CD4-positive, alpha-beta T cell (primary cell): ENCODE data around the gene HMOX1. TPM values are rescaled to one million over a fixed set of nuclear protein-coding genes. Genes with fewer than 3 reads are reported as not detected.

Experiments used
- ATAC-seq: fragments of 200-7000 bp; cut with Tn5 transposase; one replicate; pipeline ENCODE4 v1.10.0; 2022; ENCODE audit warnings: mild to moderate bottlenecking; ENCODE audit not compliant: poor library complexity
- CTCF ChIA-PET: fragments of 350-600 bp; sonication (Branson Sonifier 250); formaldehyde crosslinking; loops from one replicate; lab custom pipeline; 2021; ENCODE audit warnings: antibody characterized with exemption, inconsistent platforms; lab: Charles Lee
- POLR2A ChIA-PET: fragments of 350-600 bp; sonication (Branson Sonifier 250); formaldehyde crosslinking; loops from one replicate; lab custom pipeline; 2021; ENCODE audit warnings: antibody characterized with exemption, inconsistent platforms; lab: Charles Lee
- DNase-seq, 14 experiments: peaks; one replicate each; pipeline ENCODE4 v3.0.0-alpha.2; 2013 to 2020; ENCODE audit warnings: mixed read lengths in 2 of 14
- H3K27ac ChIP-seq, 2 donors: one replicate each; pipeline versions ENCODE4 v1.5.1 to v1.7.0; 2013; ENCODE audit warnings: low read length in 2 of 2, low read depth in 1 of 2, mild to moderate bottlenecking in 1 of 2
- H3K27me3 ChIP-seq, 2 experiments: 1 replicate in 1 of 2; 2 replicates in 1 of 2; pipeline versions ENCODE4 v1.6.1 to v1.7.0; 2013; ENCODE audit warnings: low read length in 2 of 2, control low read depth in 1 of 2, mild to moderate bottlenecking in 1 of 2, moderate library complexity in 1 of 2; ENCODE audit not compliant: insufficient read depth in 2 of 2, control insufficient read depth in 1 of 2
- H3K36me3 ChIP-seq: one replicate; pipeline ENCODE4 v1.6.1; 2013; ENCODE audit warnings: low read length, control low read depth; ENCODE audit not compliant: insufficient read depth
- H3K4me1 ChIP-seq: one replicate; pipeline ENCODE4 v1.6.1; 2013; ENCODE audit warnings: low read length, control low read depth; ENCODE audit not compliant: insufficient read depth
- H3K4me3 ChIP-seq: one replicate; pipeline ENCODE4 v1.5.1; 2013; ENCODE audit warnings: mild to moderate bottlenecking, low read length, moderate library complexity
- H3K9me3 ChIP-seq, 2 experiments: 1 replicate in 1 of 2; 2 replicates in 1 of 2; pipeline versions ENCODE4 v1.6.1 to v1.7.0; 2013; ENCODE audit warnings: low read length in 2 of 2, mild to moderate bottlenecking in 2 of 2, control low read depth in 1 of 2, moderate library complexity in 1 of 2; ENCODE audit not compliant: control insufficient read depth in 1 of 2, insufficient read depth in 1 of 2
- H3K27ac Mint-ChIP-seq: one replicate; pipeline ENCODE4 v1.8.0; 2020; ENCODE audit warnings: mixed read lengths
- H3K27me3 Mint-ChIP-seq: one replicate; pipeline ENCODE4 v1.8.0; 2021; ENCODE audit warnings: mixed read lengths
- H3K36me3 Mint-ChIP-seq: one replicate; pipeline ENCODE4 v1.8.0; 2021; ENCODE audit warnings: low read depth, mixed read lengths
- H3K4me1 Mint-ChIP-seq: one replicate; pipeline ENCODE4 v1.8.0; 2021; ENCODE audit warnings: low read depth, mixed read lengths
- H3K4me3 Mint-ChIP-seq: one replicate; pipeline ENCODE4 v1.8.0; 2020; ENCODE audit warnings: mild to moderate bottlenecking, mixed read lengths
- H3K9me3 Mint-ChIP-seq: one replicate; pipeline ENCODE4 v1.8.0; 2020; ENCODE audit warnings: mixed read lengths
- intact Hi-C, 2 experiments: fragments of 100-400 bp; cut with DNase I in 1 of 2; cut with micrococcal nuclease in 1 of 2; formaldehyde crosslinking; loops; one replicate each; pipeline versions ENCODE4 v1.15.1 to v1.9.0; 2023 to 2025; cut with DNase I, micrococcal nuclease
- total RNA-seq, 174 experiments: library from RNA in 2 of 174; stranded (reverse) in 2 of 174; gene quantifications; one replicate each; pipeline ENCODE4 v1.2.3 and lab custom pipeline; 2021 to 2026
- TF ChIP-seq, protein P1 (sequence below): fragments of 200-600 bp; IDR thresholded peaks from one replicate; pipeline ENCODE4 v1.8.0; 2022; ENCODE audit warnings: antibody characterized with exemption, mild to moderate bottlenecking

HMOX1 gene
- total RNA-seq, 2 experiments from 2014 or later, result 1.1 to 1.5 TPM

DNA sequence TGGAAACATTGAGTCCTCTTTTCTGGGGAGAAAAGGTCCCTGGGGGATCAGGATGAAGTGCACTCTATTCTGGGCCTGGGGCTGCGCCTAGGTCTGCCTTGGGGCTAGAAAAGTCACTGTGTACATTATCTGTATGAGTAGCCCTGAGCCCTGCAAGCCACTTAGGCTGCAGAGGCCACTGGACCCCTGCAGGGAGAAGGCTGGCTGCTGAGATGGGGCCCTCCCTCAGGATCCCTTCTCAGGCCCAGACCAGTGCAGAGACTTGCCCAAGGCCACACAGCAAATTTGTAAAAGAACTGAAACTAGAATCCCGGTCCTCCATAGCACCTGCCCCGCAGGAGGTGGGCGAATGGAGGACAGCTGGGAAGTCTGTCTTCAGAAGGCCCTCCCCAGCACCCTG lies 26.8 kb upstream of the HMOX1 start:
- intact Hi-C loops, result loop anchor here in 1 of 2 experiments (5.0 kb wide), 2 partner anchors 43 to 868 kb away; no protein-coding TSS in a partner anchor

DNA sequence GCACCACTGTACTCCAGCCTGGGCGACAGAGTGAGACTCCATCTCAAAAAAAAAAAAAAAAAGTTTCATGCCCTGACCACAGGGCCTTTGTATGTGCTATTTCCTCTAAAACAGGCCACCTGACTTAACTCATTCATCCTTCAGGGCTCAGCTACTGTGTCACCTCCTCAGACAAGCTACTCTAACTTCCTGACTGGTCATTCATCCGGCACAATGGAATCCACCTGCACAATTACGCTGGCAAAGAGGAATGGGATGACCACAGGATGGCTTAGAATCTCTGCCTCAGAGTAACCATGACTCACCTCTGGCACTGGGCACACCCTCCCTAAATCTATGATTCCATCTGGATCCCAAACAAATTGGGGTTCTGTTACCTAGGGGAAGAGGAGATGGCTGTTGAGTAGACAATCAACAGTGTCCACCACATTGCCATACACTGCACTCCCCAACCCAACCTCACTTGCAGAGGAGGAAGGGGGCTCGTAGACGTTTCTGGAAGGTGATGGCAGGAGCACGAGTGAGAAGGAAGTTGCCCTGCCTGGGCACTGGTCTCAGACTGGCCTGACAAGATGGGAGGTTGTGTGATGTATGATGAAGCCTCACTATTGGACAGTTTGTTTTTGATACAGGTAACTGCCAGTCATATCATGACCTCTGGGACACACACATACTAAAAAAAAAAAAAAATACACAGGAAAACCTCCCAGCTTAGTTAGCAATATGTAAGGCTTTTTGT lies 22.8 kb upstream of the HMOX1 start:
- H3K4me3 Mint-ChIP-seq, result no peak overlapping the region
- H3K4me1 ChIP-seq, result peaks cover 5% of the 10 kb centered on the region
- DNase-seq, result no peak
- intact Hi-C loops, result no loop called here
- no peaks in the 10 kb centered on the region for H3K9me3 Mint-ChIP-seq
- no peak overlapping the region for H3K27ac Mint-ChIP-seq
- no peaks in the 10 kb centered on the region for H3K36me3 ChIP-seq
- POLR2A ChIA-PET, result no interaction called here
- H3K27me3 ChIP-seq, result no peaks in the 10 kb centered on the region
- H3K27ac ChIP-seq, result no peak overlapping the region
- ATAC-seq, result no peak
- H3K9me3 ChIP-seq, result no peaks in the 10 kb centered on the region
- TF ChIP-seq, protein P1, sequence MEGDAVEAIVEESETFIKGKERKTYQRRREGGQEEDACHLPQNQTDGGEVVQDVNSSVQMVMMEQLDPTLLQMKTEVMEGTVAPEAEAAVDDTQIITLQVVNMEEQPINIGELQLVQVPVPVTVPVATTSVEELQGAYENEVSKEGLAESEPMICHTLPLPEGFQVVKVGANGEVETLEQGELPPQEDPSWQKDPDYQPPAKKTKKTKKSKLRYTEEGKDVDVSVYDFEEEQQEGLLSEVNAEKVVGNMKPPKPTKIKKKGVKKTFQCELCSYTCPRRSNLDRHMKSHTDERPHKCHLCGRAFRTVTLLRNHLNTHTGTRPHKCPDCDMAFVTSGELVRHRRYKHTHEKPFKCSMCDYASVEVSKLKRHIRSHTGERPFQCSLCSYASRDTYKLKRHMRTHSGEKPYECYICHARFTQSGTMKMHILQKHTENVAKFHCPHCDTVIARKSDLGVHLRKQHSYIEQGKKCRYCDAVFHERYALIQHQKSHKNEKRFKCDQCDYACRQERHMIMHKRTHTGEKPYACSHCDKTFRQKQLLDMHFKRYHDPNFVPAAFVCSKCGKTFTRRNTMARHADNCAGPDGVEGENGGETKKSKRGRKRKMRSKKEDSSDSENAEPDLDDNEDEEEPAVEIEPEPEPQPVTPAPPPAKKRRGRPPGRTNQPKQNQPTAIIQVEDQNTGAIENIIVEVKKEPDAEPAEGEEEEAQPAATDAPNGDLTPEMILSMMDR, result no peak
- no peaks in the 10 kb centered on the region for H3K36me3 Mint-ChIP-seq
- H3K4me3 ChIP-seq, result no peak overlapping the region
- CTCF ChIA-PET, result interaction anchor here (0.6 kb wide), 1 partner anchor 22 kb away, joined by 3 read pairs; no protein-coding TSS in a partner anchor
- H3K27me3 Mint-ChIP-seq, result peaks cover 8% of the 10 kb centered on the region
- H3K4me1 Mint-ChIP-seq, result no peaks in the 10 kb centered on the region

More for the DNA sequence above, 26.8 kb upstream of the HMOX1 start:
- Histone ChIP-seq H3K27ac (no peak overlapping the region), H3K36me3 (no peaks in the 10 kb centered on the region), H3K4me1 (peaks cover 31% of the 10 kb centered on the region), H3K9me3 (no peaks in the 10 kb centered on the region), H3K27me3 (no peaks in the 10 kb centered on the region), H3K4me3 (no peak overlapping the region)
- Mint-ChIP-seq H3K27me3 (peaks cover 17% of the 10 kb centered on the region), H3K4me3 (no peak overlapping the region), H3K36me3 (no peaks in the 10 kb centered on the region), H3K4me1 (peaks cover 25% of the 10 kb centered on the region), H3K27ac (no peak overlapping the region), H3K9me3 (no peaks in the 10 kb centered on the region)
- no peak for ATAC-seq
- ChIA-PET CTCF (no interaction called here), POLR2A (no interaction called here)
- DNase-seq, result no peak
- TF ChIP-seq, protein P1, result no peak

- H3K27me3 ChIP-seq, result no peaks in the 10 kb centered on the region
- Mint-ChIP-seq H3K36me3 (no peaks in the 10 kb centered on the region), H3K4me3 (no peak overlapping the region), H3K4me1 (no peaks in the 10 kb centered on the region), H3K27ac (no peak overlapping the region), H3K9me3 (no peaks in the 10 kb centered on the region), H3K27me3 (peaks cover 11% of the 10 kb centered on the region)
- H3K4me1 ChIP-seq, result no peaks in the 10 kb centered on the region
- ATAC-seq (no peak), DNase-seq (no peak)
- no peaks in the 10 kb centered on the region for H3K36me3 ChIP-seq
- ChIA-PET CTCF (no interaction called here), POLR2A (interaction anchor here (0.9 kb wide), 1 partner anchor 20 kb away, joined by 4 read pairs; no protein-coding TSS in a partner anchor)
- no peaks in the 10 kb centered on the region for H3K9me3 ChIP-seq
- H3K4me3 ChIP-seq, result no peak overlapping the region
- TF ChIP-seq, protein P1, result no peak
- no peak overlapping the region for H3K27ac ChIP-seq
- intact Hi-C loops, result no loop called here
Measured at GRCh38 chr22:35359380-35360065, 21.4 kb upstream of the HMOX1 start.
